ENCODE data around the gene ICAM2. TPM values are rescaled to one million over a fixed set of nuclear protein-coding genes. Genes with fewer than 3 reads are reported as not detected.

The ICAM2 gene
- total RNA-seq, 4 donors from 2014 or later, result 6.4 to 24.3 (median 9.3) TPM; not detected in 1

DNA sequence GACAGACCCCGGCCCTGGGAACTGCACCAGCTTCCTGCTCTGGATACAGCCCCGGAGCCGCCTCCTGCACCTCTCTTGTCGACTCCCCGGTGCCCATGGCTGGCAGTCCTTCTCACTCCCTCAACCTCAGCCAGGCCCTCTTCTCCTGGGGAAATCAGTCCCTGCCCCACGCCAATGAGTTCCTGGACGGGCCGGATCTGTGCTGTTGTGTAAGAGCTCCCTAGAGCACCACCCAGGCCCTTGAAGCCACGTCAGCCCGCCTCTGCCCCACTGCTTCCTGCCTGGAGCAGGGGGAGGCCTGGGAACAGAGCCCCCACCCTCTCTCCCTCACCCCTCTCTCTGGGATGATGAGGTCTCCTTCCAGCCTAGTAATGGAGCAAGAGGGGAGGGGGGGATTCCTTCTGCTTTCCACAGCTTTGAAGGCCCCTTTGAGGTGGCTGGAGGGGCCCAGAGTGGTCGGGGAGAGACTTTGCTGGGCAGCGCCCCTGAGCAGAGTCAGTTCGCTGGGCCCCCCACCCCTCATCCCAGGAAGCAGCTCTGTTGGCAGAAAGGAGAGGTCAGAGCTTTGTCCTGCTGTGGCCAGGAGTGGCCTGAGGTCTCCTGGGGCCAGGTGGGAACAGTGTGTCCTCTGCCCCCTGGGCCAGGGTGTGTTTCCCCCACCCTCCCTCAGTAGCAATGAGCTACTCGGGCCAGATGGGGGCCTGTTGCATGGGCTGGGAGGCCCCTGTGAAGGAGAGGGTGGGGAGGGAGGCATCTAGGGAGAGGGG is 18.5 kb downstream of the ICAM2 start:
- Histone ChIP-seq H3K36me3 (no peaks in the 10 kb centered on the region), H3K4me3 (no peak overlapping the region), H3K4me1 (peaks cover 5 to 32% (median 18%) of the 10 kb centered on the region in 4 donors), H3K27me3 (peaks cover 24% of the 10 kb centered on the region), H3K9me3 (no peaks in the 10 kb centered on the region), H3K27ac (peak overlapping the region in 2 of 4 donors; percentile 14 to 15)
- intact Hi-C loops (cut with DNase I; ENCODE audit: low total_unique reads) (no loop called here), in situ Hi-C loops (cut with MboI; ENCODE audit: low pct_ligation_motif_present in 1 of 4, low pct_unique_long_range_greater_than_20kb in 1 of 4, low sequenced_read_pairs in 3 of 4) (loop anchor here in 1 of 4 donors (25.0 kb wide), 1 partner anchor 90 kb away; the partner anchor contains the start of genes CSHL1 and GH1)
- WGBS, 2 donors (ENCODE audit: low coverage in 1 of 2), result 70 to 95% methylated on average over 2 to 13 of the region's 14 CpGs
- no peak for TF ChIP-seq EP300 (IDR thresholded peaks at IDR 0.05; ENCODE audit: low read depth)
- no peak for TF ChIP-seq POLR2A (IDR thresholded peaks at IDR 0.05)
- TF ChIP-seq, protein P1, sequence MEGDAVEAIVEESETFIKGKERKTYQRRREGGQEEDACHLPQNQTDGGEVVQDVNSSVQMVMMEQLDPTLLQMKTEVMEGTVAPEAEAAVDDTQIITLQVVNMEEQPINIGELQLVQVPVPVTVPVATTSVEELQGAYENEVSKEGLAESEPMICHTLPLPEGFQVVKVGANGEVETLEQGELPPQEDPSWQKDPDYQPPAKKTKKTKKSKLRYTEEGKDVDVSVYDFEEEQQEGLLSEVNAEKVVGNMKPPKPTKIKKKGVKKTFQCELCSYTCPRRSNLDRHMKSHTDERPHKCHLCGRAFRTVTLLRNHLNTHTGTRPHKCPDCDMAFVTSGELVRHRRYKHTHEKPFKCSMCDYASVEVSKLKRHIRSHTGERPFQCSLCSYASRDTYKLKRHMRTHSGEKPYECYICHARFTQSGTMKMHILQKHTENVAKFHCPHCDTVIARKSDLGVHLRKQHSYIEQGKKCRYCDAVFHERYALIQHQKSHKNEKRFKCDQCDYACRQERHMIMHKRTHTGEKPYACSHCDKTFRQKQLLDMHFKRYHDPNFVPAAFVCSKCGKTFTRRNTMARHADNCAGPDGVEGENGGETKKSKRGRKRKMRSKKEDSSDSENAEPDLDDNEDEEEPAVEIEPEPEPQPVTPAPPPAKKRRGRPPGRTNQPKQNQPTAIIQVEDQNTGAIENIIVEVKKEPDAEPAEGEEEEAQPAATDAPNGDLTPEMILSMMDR (IDR thresholded peaks at IDR 0.05), result no peak
- no peak for DNase-seq

DNA sequence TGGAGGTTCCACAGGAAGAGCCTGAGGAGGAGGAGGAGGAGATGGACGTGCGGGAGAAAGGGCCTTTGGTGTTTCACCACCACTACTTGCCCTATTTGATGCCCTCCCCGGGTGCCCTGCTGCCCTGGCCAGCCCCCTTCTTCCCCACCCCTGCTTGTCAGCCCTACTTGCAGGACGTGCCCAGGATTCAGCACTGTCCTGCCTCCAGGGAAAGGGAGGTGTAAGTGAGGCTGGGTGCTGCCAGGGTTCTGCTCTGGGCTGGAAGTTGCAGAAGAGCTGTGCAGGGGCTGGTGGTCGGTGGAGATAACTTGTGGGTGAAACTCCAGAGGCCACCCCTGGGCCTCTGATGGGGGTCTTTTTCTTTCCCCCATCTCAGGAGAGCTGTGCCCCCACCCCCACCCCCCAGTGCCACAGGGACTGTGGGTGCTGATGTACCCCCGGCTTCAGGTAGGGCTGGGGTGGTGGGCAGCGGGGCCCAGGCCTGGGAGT is 19.3 kb downstream of the ICAM2 start:
- no peaks in the 10 kb centered on the region for H3K9me3 ChIP-seq
- peaks cover 5 to 26% (median 18%) of the 10 kb centered on the region in 4 donors for H3K4me1 ChIP-seq
- H3K4me3 ChIP-seq, result no peak overlapping the region
- no peaks in the 10 kb centered on the region for H3K36me3 ChIP-seq
- H3K27me3 ChIP-seq, result peaks cover 30% of the 10 kb centered on the region
- in situ Hi-C loops (cut with MboI; ENCODE audit: low pct_ligation_motif_present in 1 of 4, low pct_unique_long_range_greater_than_20kb in 1 of 4, low sequenced_read_pairs in 3 of 4) (loop anchor here in 1 of 4 donors (25.0 kb wide), 1 partner anchor 89 kb away; the partner anchor contains the start of genes CSHL1 and GH1), intact Hi-C loops (cut with DNase I; ENCODE audit: low total_unique reads) (no loop called here)
- peak overlapping the region in 1 of 4 donors; percentile 15 for H3K27ac ChIP-seq
- no peak for TF ChIP-seq POLR2AphosphoS5 (IDR thresholded peaks at IDR 0.05)
- TF ChIP-seq, protein P1 (IDR thresholded peaks at IDR 0.05), result no peak
- WGBS, 2 donors (ENCODE audit: low coverage in 1 of 2), result 43 to 82% methylated on average over 1 to 7 of the region's 7 CpGs
- DNase-seq, result no peak

DNA sequence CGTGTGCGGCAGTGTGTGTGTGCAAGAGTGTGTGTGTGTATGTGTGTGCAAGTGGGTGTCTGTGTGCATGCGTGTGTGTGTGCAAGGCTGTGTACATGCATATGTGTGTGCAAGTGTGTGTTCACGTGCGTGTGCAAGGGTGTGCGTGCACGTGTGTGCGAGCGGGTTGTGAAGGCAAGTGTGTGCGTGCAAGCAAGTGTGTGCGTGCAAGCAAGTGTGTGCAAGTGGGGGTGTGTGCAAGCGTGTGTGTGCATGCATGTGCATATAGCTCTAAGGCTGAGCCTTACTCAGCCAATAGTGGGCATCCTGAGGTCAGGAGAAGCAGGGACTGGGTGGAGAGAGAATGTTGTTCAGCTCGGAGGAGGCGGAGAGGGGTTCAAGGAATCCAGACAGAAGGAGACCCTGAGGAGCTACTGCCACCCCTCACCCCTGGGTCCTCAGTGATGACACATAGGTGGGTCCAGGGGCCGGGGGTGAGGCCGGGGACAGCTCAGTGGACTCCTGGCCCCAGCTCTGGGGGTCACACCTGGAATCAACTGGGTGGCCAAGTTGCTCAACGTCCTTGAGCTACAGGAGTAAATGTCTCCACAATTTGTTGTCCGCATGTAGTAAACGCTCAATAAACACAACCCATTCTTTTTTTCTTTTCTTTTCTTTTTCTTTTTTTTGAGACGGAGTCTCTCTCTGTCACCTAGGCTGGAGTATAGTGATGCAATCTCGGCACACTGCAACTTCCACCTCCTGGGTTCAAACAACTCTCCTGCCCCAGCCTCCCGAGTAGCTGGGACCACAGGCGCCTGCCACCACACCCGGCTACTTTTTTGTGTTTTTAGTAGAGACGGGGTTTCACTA is 20.5 kb downstream of the ICAM2 start:
- in situ Hi-C loops (cut with MboI; ENCODE audit: low pct_ligation_motif_present in 1 of 4, low pct_unique_long_range_greater_than_20kb in 1 of 4, low sequenced_read_pairs in 3 of 4), result loop anchor here in 1 of 4 donors (25.0 kb wide), 1 partner anchor 88 kb away; the partner anchor contains the start of genes CSHL1 and GH1
- Histone ChIP-seq H3K27ac (no peak overlapping the region), H3K9me3 (no peaks in the 10 kb centered on the region), H3K36me3 (no peaks in the 10 kb centered on the region), H3K27me3 (peaks cover 30% of the 10 kb centered on the region), H3K4me1 (peaks cover 0 to 18% (median 14%) of the 10 kb centered on the region in 4 donors), H3K4me3 (no peak overlapping the region)
- DNase-seq, result no peak
- TF ChIP-seq POLR2A (IDR thresholded peaks at IDR 0.05), result no peak
- TF ChIP-seq POLR2AphosphoS5 (IDR thresholded peaks at IDR 0.05), result no peak
- intact Hi-C loops (cut with DNase I; ENCODE audit: low total_unique reads), result no loop called here
- 75 to 78% methylated on average over 10 to 25 of the region's 25 CpGs for WGBS, 2 donors (ENCODE audit: low coverage in 1 of 2)

DNA sequence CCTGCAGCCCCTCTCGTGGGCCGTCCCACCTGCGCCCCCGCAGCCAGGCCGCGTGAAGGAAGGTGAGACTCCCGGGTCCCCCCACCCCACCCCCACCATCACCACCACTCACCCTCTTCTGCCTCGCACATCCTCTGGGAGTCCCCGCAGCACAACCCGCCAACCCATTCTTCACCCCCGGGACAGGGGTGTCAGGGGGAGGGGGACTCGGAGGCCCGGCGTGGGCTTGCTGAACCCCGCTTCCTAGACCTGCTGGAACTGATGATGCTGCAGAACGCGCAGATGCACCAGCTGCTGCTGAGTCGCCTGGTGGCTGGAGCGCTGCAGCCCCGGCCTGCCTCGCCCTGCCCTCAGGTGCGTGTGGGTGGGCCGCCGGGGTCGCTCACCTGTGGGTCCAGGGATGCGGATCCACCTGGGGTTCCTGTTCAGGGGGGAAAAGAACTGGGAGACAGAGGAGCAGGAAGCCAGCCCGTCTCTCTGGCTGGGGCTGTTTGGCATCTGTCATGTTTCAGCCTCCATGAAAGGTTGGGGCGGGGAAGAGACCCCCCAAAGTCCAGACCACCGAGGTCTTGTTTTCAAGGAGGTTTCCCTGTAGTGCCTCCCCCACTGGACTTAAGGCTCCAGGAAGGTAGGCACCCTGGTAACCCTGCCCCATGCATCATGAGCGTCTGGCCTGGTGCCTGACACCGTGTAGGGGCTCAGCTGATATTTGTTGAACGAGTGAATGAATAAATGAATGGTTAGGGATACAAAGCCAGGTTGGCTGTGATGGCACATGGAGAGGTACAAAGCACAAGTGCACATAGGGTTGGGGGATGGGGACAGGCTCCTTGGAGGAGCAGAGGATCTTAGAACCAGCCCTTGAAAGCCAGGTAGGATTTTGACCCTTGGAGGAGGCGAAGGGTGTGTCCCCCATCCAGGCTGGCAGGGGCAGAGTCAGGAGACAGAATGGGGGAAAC is 21.4 kb downstream of the ICAM2 start:
- WGBS, 2 donors (ENCODE audit: low coverage in 1 of 2), result 18 to 100% methylated on average over 1 to 22 of the region's 33 CpGs
- no peaks in the 10 kb centered on the region for H3K9me3 ChIP-seq
- intact Hi-C loops (cut with DNase I; ENCODE audit: low total_unique reads), result no loop called here
- peak overlapping the region; percentile 25 to 65 (median 38) for H3K4me3 ChIP-seq
- in situ Hi-C loops (cut with MboI; ENCODE audit: low pct_ligation_motif_present in 1 of 4, low pct_unique_long_range_greater_than_20kb in 1 of 4, low sequenced_read_pairs in 3 of 4), result no loop called here
- no peak overlapping the region for H3K27ac ChIP-seq
- no peaks in the 10 kb centered on the region for H3K36me3 ChIP-seq
- no peak for DNase-seq
- H3K4me1 ChIP-seq, result peaks cover 0 to 18% (median 14%) of the 10 kb centered on the region in 4 donors
- H3K27me3 ChIP-seq, result peaks cover 30% of the 10 kb centered on the region
- no peak for TF ChIP-seq EP300 (IDR thresholded peaks at IDR 0.05; ENCODE audit: low read depth)
- TF ChIP-seq, protein P1 (IDR thresholded peaks at IDR 0.05), result no peak
- TF ChIP-seq POLR2A (IDR thresholded peaks at IDR 0.05), result no peak
- no peak for TF ChIP-seq POLR2AphosphoS5 (IDR thresholded peaks at IDR 0.05)
